NCI-H2029 (cell line): ENCODE data around the gene FAM72B.
A peak's percentile ranks its signal among the peaks of the same experiment; 100 is the strongest.
"Not testable (repeated sequence)": the region's sequence is repeated elsewhere in the genome, so short reads cannot be mapped to it uniquely, and the experiment has no call there.

Experiments
- DNase-seq: peaks from one replicate; lab custom pipeline; 2025; lab: John Stamatoyannopoulos, UW

Gene FAM72B

GRCh38 chr1:121184290-121185127, at the start of gene FAM72B, which contains the start of gene SRGAP2C:
Gene FAM72B (minus strand): TSS chr1:121184340. CDS start chr1:121183489, 851 bp downstream.
Gene SRGAP2C (plus strand): TSS chr1:121184975. CDS start chr1:121187447, 2,472 bp downstream.
- peak; percentile 89 for DNase-seq

GRCh38 chr1:121232445-121233125, 48.4 kb upstream of the FAM72B start:
- not testable (repeated sequence) for DNase-seq

DNA sequence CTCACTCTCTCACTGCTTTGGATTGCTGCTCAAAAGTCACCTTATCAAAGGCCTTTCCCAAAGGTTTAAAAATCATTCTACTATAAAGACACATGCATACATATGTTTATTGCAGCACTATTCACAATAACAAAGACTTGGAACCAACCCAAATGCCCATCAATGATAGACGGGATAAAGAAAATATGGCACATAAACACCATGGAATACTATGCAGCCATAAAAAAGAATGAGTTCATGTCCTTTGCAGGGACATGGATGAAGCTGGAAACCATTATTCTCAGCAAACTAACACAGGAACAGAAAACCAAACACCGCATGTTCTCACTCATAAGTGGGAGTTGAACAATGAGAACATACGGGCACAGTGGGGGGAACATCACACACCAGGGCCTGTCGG, 46.5 kb upstream of the FAM72B start:
- DNase-seq: not testable (repeated sequence)

DNA sequence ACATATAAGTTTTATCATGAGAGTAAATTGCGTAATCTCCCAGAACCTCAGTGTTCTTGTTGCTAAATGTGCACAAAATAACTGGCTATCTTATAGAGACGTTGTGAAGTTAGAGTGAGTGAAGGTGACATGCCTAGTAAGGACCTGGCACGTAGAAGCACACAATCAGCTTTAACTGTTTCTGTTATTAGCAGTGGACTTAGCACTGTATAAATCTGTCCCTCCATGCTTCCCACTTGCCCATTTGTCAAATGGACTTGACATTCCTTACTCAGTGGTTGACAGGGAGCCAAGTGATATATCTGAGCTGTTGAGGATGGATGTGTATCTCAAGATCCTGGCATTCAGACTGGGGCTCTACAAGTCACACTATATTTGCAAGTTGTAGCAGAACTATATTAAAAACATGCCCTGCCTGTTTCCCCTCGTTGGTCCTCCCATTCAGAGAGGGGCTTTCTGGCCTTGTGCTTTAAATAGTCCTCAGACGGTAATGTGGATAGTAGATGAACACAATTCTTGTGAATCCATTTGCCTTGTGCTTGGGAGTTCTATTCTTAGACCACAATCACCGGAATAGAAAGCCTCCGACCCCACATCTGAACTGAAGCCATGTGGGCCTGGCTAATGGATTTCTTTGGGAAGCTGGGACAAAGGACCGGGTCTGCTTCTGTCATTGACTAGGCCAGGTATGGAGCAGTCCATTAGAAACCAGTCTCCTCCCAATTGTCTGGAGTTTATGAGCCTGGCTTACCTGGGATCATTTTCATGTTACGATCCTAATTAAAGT, 43.6 kb upstream of the FAM72B start:
- not testable (repeated sequence) for DNase-seq

DNA sequence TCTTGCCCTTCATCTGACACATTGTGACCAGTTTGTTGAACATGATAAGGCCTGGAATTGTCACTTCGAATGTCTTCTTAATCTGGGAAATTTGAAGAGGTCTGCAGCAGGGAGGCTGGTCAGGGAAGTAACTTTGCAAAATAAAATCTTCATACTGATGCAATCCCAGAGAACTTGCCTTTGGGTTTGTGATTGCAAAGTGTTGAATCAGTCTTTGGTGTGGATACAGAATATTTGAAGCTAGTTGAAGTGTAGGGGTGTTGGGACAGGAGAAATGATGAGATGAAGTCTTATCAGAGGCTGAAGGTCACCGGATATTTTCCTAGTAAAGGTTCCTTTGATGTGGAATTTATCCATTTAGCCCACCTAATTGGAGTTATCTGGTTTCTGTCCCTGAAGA, 42.8 kb upstream of the FAM72B start:
- not testable (repeated sequence) for DNase-seq

GRCh38 chr1:121226295-121226904, 42.3 kb upstream of the FAM72B start:
- DNase-seq: not testable (repeated sequence)

DNA sequence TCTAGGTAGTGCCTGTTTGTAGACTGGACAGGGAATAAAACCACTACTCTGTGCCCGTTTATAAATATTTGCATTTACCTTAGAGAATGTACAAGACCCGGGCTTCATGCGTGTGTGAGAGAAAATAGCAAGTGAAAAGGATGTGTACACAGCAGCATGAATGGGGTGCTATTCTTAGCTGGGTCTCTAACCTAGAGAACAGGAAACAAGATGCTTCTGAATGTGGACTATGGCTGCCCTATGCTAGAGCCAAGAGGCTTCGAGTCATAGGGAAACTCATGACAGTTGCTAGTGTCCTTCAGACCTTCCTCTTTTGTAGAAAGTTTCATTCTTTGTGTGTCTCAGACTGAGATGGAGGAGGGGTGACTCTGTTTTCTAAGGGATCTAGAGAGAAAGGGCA, 40.6 kb upstream of the FAM72B start:
- not testable (repeated sequence) for DNase-seq

DNA sequence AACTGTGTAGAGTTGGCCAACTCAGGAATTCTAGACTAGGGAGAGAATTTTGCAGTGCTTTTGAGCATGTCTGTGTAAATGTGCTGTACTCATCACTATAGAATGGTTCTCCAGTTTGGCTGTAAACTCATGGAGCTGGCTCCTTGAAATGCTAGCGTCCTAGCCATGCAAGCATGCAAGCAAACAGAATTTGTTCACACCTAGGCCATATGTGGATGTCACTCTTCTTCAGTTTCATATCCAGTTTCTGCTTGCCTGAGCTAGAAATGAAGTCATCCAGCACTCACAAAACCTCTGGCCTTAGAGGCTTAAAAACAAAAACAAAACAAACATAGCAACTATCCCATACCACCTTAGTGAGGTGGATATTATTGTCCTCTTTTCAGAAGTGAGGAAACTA, 37.6 kb upstream of the FAM72B start:
- DNase-seq: not testable (repeated sequence)

- not testable (repeated sequence) for DNase-seq
These were observed 32.5 kb upstream of the FAM72B start for GRCh38 chr1:121216676-121217075.

- not testable (repeated sequence) for DNase-seq
These were observed 31.7 kb upstream of the FAM72B start for GRCh38 chr1:121215699-121216417.

- DNase-seq: not testable (repeated sequence)
These were observed 30.5 kb upstream of the FAM72B start for GRCh38 chr1:121214544-121215156.

GRCh38 chr1:121213491-121213890, 29.4 kb upstream of the FAM72B start:
- not testable (repeated sequence) for DNase-seq

DNA sequence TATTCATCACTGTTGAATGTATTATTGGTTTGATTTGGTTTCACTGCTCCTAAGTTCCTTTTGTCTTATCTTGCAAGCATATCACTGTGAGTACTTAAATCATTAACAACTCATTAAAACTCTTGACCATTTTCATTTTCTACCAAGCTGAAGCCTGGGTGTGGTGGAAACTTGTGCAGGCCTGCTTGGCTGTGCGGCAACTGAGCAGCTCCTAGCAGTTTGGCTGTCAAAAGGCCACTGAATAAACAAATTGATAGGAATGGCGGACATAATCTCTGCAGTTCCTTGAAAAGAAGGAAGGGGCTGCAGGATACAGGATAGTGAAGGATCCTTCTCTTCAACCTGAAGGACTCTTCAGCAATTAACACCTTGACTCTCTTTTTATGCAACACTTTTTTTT, 26.6 kb upstream of the FAM72B start:
- DNase-seq: not testable (repeated sequence)

- not testable (repeated sequence) for DNase-seq
These were observed 24.2 kb upstream of the FAM72B start for GRCh38 chr1:121208375-121208774.

GRCh38 chr1:121207328-121207727, 23.2 kb upstream of the FAM72B start:
- DNase-seq: not testable (repeated sequence)

DNA sequence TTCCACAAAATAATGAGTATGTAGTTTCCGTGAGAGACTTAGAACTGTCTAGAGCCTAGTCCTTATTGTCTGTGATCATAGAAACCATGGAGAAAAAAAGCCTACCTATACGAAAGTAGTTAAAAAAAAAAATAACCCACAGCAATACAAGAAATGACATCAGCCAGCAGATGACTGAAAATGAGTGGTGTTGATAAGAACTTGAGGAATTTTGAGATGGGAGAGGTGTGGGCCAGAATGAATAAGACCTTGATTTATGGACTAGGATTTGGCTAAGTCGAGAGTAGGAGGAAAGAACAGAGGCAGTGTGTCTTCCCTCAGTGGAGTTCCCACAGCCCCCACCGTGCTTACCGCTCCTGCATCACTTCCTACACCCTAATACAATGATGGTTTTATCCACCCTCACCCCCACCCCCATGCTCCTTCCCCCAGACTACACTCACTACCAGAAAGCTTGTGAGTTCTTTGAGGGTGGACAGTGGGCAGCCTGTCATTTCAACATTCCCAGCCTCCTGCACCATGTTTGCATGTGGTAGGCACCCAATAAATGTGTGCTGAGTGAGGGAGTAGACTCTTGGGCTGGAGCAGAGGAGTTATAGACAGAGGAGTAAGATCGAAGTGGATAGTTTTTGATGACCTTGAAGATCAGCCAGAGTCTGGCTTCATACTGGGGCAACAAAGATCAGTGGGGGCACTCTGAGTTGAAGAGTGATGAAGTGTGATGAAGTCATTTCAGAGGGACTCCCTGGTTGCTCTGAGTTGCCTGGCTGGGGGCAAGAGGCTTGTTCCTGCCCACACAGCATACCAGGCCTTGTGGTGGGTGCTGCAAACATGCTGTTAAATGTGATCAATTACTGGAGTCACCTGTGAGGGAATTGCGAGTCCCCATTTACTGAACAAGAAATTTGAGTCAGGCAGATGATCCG, 21.9 kb upstream of the FAM72B start:
- DNase-seq: not testable (repeated sequence)

DNA sequence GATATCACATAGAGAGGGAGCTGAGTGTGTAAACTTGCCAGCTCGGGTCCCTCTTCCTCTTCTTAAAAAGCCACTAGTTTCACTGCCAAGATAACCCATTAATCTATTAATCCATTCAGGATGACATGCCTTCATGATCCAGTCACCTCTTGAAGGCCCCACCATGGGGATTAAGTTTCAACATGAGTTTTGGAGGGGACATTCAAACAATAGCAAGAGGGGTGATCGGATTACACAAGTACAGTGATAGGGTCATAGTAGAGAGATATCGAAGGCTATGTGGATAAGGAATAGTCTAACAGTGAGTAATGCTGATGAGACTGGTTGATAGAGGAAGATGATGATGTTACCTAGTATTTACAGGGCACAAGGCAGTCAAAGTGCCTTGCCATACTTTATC, 18.8 kb upstream of the FAM72B start:
- not testable (repeated sequence) for DNase-seq

- DNase-seq: not testable (repeated sequence)
These were observed 17.1 kb upstream of the FAM72B start for GRCh38 chr1:121200985-121201981.
